Keratinocyte (primary cell): ENCODE data around the gene EHD3. TPM values are rescaled to one million over a fixed set of nuclear protein-coding genes. Genes with fewer than 3 reads are reported as not detected.

ENCODE experiments used
- DNase-seq: peaks from one replicate; pipeline ENCODE4 v3.0.0-alpha.2; 2011; ENCODE audit warnings: low read depth, missing footprints, low spot score
- FAIRE-seq: peaks from 2 replicates; lab custom pipeline; 2011; peaks lifted over from hg19 to GRCh38; lab: Jason Lieb, UNC
- H2AFZ ChIP-seq: 2 replicates; pipeline ENCODE4 v1.6.0; 2012; ENCODE audit warnings: low read length, control low read depth, inconsistent platforms; ENCODE audit not compliant: control insufficient read depth
- H3K27ac ChIP-seq: 2 replicates; pipeline ENCODE4 v1.5.1; 2011; ENCODE audit warnings: low read length; ENCODE audit not compliant: control insufficient read depth, insufficient read depth
- H3K27me3 ChIP-seq: 3 replicates; pipeline ENCODE4 v1.6.0; 2011; ENCODE audit warnings: low read length; ENCODE audit not compliant: control insufficient read depth, insufficient read depth; ENCODE audit errors: extremely low read depth
- H3K36me3 ChIP-seq, 2 experiments: 2 replicates in 1 of 2; 3 replicates in 1 of 2; pipeline ENCODE4 v1.5.1; 2011; ENCODE audit warnings: low read length in 2 of 2, mild to moderate bottlenecking in 1 of 2; ENCODE audit not compliant: control insufficient read depth in 2 of 2, insufficient read depth in 2 of 2; ENCODE audit errors: extremely low read depth in 1 of 2
- H3K4me1 ChIP-seq: 3 replicates; pipeline ENCODE4 v1.5.1; 2011; ENCODE audit warnings: low read length; ENCODE audit not compliant: control insufficient read depth, insufficient read depth; ENCODE audit errors: extremely low read depth
- H3K4me2 ChIP-seq: 3 replicates; pipeline ENCODE4 v1.6.0; 2011; ENCODE audit warnings: low read depth, low read length; ENCODE audit not compliant: control insufficient read depth, insufficient read depth; ENCODE audit errors: extremely low read depth
- H3K4me3 ChIP-seq, 3 experiments: fragments of 200-600 bp in 1 of 3; sonication (generic) in 1 of 3; 2 replicates in 2 of 3; 3 replicates in 1 of 3; pipeline ENCODE4 v1.5.1; 2011 to 2016; ENCODE audit warnings: low read length in 3 of 3, mild to moderate bottlenecking in 3 of 3, control low read depth in 2 of 3, inconsistent platforms in 1 of 3, low read depth in 1 of 3, mixed read lengths in 1 of 3, mixed run types in 1 of 3, moderate library complexity in 1 of 3; ENCODE audit not compliant: control insufficient read depth in 2 of 3, insufficient read depth in 2 of 3; ENCODE audit errors: extremely low read depth in 1 of 3
- H3K79me2 ChIP-seq: 2 replicates; pipeline ENCODE4 v1.6.0; 2012; ENCODE audit warnings: low read length; ENCODE audit not compliant: control insufficient read depth, insufficient read depth
- H3K9ac ChIP-seq: 3 replicates; pipeline ENCODE4 v1.6.0; 2011; ENCODE audit warnings: low read length; ENCODE audit not compliant: control insufficient read depth, insufficient read depth; ENCODE audit errors: extremely low read depth
- H3K9me1 ChIP-seq: 3 replicates; pipeline ENCODE4 v1.6.0; 2011; ENCODE audit warnings: low read length; ENCODE audit not compliant: control insufficient read depth, insufficient read depth; ENCODE audit errors: extremely low read depth
- H3K9me3 ChIP-seq: 2 replicates; pipeline ENCODE4 v1.5.1; 2012; ENCODE audit warnings: low read depth, low read length; ENCODE audit not compliant: control insufficient read depth
- H4K20me1 ChIP-seq: 3 replicates; pipeline ENCODE4 v1.6.0; 2011; ENCODE audit warnings: low read length; ENCODE audit not compliant: control insufficient read depth, insufficient read depth; ENCODE audit errors: extremely low read depth
- CTCF ChIP-seq, 3 experiments: IDR thresholded peaks in 1 of 3; conservative IDR thresholded peaks in 1 of 3; optimal IDR thresholded peaks in 1 of 3; 2 replicates in 2 of 3; 3 replicates in 1 of 3; pipeline versions ENCODE3 to v1.5.1; 2011; ENCODE audit warnings: low read length in 3 of 3, mild to moderate bottlenecking in 3 of 3, moderate library complexity in 2 of 3, control low read depth in 1 of 3, inconsistent platforms in 1 of 3; ENCODE audit not compliant: insufficient read depth in 2 of 3; ENCODE audit errors: extremely low read depth in 1 of 3
- EZH2 ChIP-seq: IDR thresholded peaks from one replicate; pipeline ENCODE4 v1.6.1; 2012; ENCODE audit warnings: inconsistent platforms, mild to moderate bottlenecking, low read length, moderate library complexity
- dilution Hi-C: fragments of 300-500 bp; cut with MboI; formaldehyde crosslinking; loops from one replicate; pipeline ENCODE4 v1.7.0; 2020; ENCODE audit warnings: low sequenced_read_pairs; ENCODE audit not compliant: extremely low pct_ligation_motif_present
- polyA plus RNA-seq, 5 experiments: library from polyadenylated mRNA; depleted of rRNA in 3 of 5; stranded (reverse) in 3 of 5; stranded (forward) in 1 of 5; unstranded in 1 of 5; fragments of >200 nt; gene quantifications; 1 replicate in 1 of 5; 2 replicates in 3 of 5; 3 replicates in 1 of 5; pipeline versions ENCODE4 v1.2.1 to v1.2.3, GENCODE V29; 2011 to 2012; ENCODE audit warnings: missing spikeins in 2 of 5, low read depth in 1 of 5, low replicate concordance in 1 of 5

EHD3 gene
- polyA plus RNA-seq, 1 donor (not counting 4 experiments of a cell fraction or from before 2014, with no cell fraction given): 5.1 TPM

GRCh38 chr2:31207790-31208189 lies 26.2 kb upstream of the EHD3 start:
- Histone ChIP-seq H3K9me3 (no peaks in the 10 kb centered on the region), H3K27me3 (no peaks in the 10 kb centered on the region), H3K4me3 (no peak overlapping the region), H4K20me1 (no peaks in the 10 kb centered on the region), H3K9ac (no peak overlapping the region), H2AFZ (no peak overlapping the region), H3K9me1 (no peaks in the 10 kb centered on the region), H3K27ac (no peak overlapping the region), H3K36me3 (no peaks in the 10 kb centered on the region), H3K4me1 (no peaks in the 10 kb centered on the region), H3K4me2 (no peak overlapping the region), H3K79me2 (no peaks in the 10 kb centered on the region)
- DNase-seq (no peak), FAIRE-seq (no peak)
- TF ChIP-seq EZH2: no peak
- peak in 1 of 3 experiments; percentile 1 for TF ChIP-seq CTCF (optimal IDR thresholded peaks at IDR 0.05 in 1 of 3, IDR thresholded peaks at IDR 0.05 in 1 of 3, conservative IDR thresholded peaks at IDR 0.05 in 1 of 3; ENCODE audit: extremely low read depth in 1 of 3, insufficient read depth in 2 of 3, low read length in 3 of 3)
- dilution Hi-C loops: no loop called here

GRCh38 chr2:31208240-31208639 lies 25.7 kb upstream of the EHD3 start:
- no peaks in the 10 kb centered on the region for H3K36me3 ChIP-seq
- no peak overlapping the region for H2AFZ ChIP-seq
- no peaks in the 10 kb centered on the region for H3K79me2 ChIP-seq
- dilution Hi-C loops: no loop called here
- H3K9me1 ChIP-seq: no peaks in the 10 kb centered on the region
- H3K9ac ChIP-seq: no peak overlapping the region
- H3K4me1 ChIP-seq: no peaks in the 10 kb centered on the region
- H3K4me2 ChIP-seq: no peak overlapping the region
- no peak overlapping the region for H3K27ac ChIP-seq
- no peak overlapping the region for H3K4me3 ChIP-seq
- TF ChIP-seq CTCF (optimal IDR thresholded peaks at IDR 0.05 in 1 of 3, IDR thresholded peaks at IDR 0.05 in 1 of 3, conservative IDR thresholded peaks at IDR 0.05 in 1 of 3; ENCODE audit: extremely low read depth in 1 of 3, insufficient read depth in 2 of 3, low read length in 3 of 3) (no peak), EZH2 (no peak)
- H4K20me1 ChIP-seq: no peaks in the 10 kb centered on the region
- DNase-seq (no peak), FAIRE-seq (no peak)
- no peaks in the 10 kb centered on the region for H3K9me3 ChIP-seq
- H3K27me3 ChIP-seq: no peaks in the 10 kb centered on the region
